SK-N-SH (cell line): Measurements from ENCODE around the gene KCNS1. TPM values are rescaled to one million over a fixed set of nuclear protein-coding genes. Genes with fewer than 3 reads are reported as not detected.

Source experiments
- CTCF ChIA-PET: fragments of 300-600, 350-600 bp; formaldehyde crosslinking; extraction: SDS; loops from one replicate; lab custom pipeline; 2021; lab: Yijun Ruan, JAX
- POLR2A ChIA-PET: fragments of 350-600 bp; sonication (Branson Sonifier 250); formaldehyde crosslinking; extraction: SDS; loops from one replicate; lab custom pipeline; 2020; ENCODE audit warnings: antibody characterized with exemption, inconsistent platforms; lab: Yijun Ruan, JAX
- DNase-seq: peaks from one replicate; pipeline ENCODE4 v3.0.0; 2012
- H2AFZ ChIP-seq: fragments of 200-600 bp; sonication (generic); 2 replicates; pipeline ENCODE4 v1.8.1; 2016; ENCODE audit warnings: antibody characterized with exemption, mild to moderate bottlenecking, low read depth
- H3F3A ChIP-seq: fragments of 200-600 bp; sonication (generic); replicated peaks from 2 replicates; pipeline ENCODE3; 2016; ENCODE audit warnings: antibody characterized with exemption, mild to moderate bottlenecking; ENCODE audit not compliant: insufficient read depth
- H3K27ac ChIP-seq, 2 experiments: fragments of 200-500 bp in 1 of 2; fragments of 200-600 bp in 1 of 2; sonication (Bioruptor generic) in 1 of 2; sonication (generic), shearing (Covaris generic) in 1 of 2; 2 replicates each; pipeline versions ENCODE4 v1.5.1 to v1.6.1; 2014 to 2016; ENCODE audit warnings: low read depth in 2 of 2, inconsistent platforms in 1 of 2, low read length in 1 of 2, mild to moderate bottlenecking in 1 of 2, mixed read lengths in 1 of 2
- H3K27me3 ChIP-seq: fragments of 200-600 bp; sonication (generic), shearing (Covaris generic); 2 replicates; pipeline ENCODE4 v1.6.1; 2016; ENCODE audit warnings: mixed run types; ENCODE audit not compliant: insufficient read depth
- H3K36me3 ChIP-seq, 2 experiments: fragments of 200-500 bp in 1 of 2; fragments of 200-600 bp in 1 of 2; sonication (Bioruptor generic) in 1 of 2; sonication (generic) in 1 of 2; replicated peaks in 1 of 2; 2 replicates each; pipeline versions ENCODE3 to v1.5.1; 2014 to 2016; ENCODE audit warnings: low read length in 1 of 2, mild to moderate bottlenecking in 1 of 2; ENCODE audit not compliant: insufficient read depth in 2 of 2, control insufficient read depth in 1 of 2
- H3K4me1 ChIP-seq, 2 experiments: fragments of 200-500 bp in 1 of 2; fragments of 200-600 bp in 1 of 2; sonication (Bioruptor generic) in 1 of 2; sonication (generic), shearing (Covaris generic) in 1 of 2; 2 replicates each; pipeline versions ENCODE4 v1.5.1 to v1.6.1; 2014 to 2016; ENCODE audit warnings: low read depth in 1 of 2, low read length in 1 of 2, mixed run types in 1 of 2; ENCODE audit not compliant: insufficient read depth in 2 of 2, control insufficient read depth in 1 of 2
- H3K4me2 ChIP-seq: fragments of 200-600 bp; sonication (generic), shearing (Covaris generic); 2 replicates; pipeline ENCODE4 v1.6.1; 2017; ENCODE audit warnings: mixed run types
- H3K4me3 ChIP-seq, 2 experiments: fragments of 200-500 bp in 1 of 2; fragments of 200-600 bp in 1 of 2; sonication (Bioruptor generic) in 1 of 2; sonication (generic), shearing (Covaris generic) in 1 of 2; 2 replicates each; pipeline versions ENCODE4 v1.5.1 to v1.8.1; 2014 to 2016; ENCODE audit warnings: low read depth in 2 of 2, inconsistent platforms in 1 of 2, low read length in 1 of 2, mild to moderate bottlenecking in 1 of 2, mixed read lengths in 1 of 2, moderate library complexity in 1 of 2
- H3K79me2 ChIP-seq: fragments of 200-600 bp; sonication (generic); 2 replicates; pipeline ENCODE4 v1.8.1; 2017; ENCODE audit warnings: mild to moderate bottlenecking; ENCODE audit not compliant: insufficient read depth
- H3K9ac ChIP-seq: fragments of 200-600 bp; sonication (generic); 2 replicates; pipeline ENCODE4 v1.6.1; 2017; ENCODE audit warnings: mixed run types
- H3K9me2 ChIP-seq: fragments of 200-600 bp; sonication (generic); 2 replicates; pipeline ENCODE4 v1.6.1; 2017; ENCODE audit warnings: mixed run types
- H3K9me3 ChIP-seq: fragments of 200-600 bp; sonication (generic); 2 replicates; pipeline ENCODE4 v1.6.1; 2017; ENCODE audit warnings: mixed run types, mild to moderate bottlenecking, moderate library complexity
- H4K20me1 ChIP-seq: fragments of 200-600 bp; sonication (generic); 2 replicates; pipeline ENCODE4 v1.6.1; 2017; ENCODE audit warnings: mild to moderate bottlenecking, mixed run types; ENCODE audit not compliant: insufficient read depth
- CHD2 ChIP-seq: fragments of 150-350 bp; IDR thresholded peaks from 2 replicates; pipeline ENCODE4 v1.6.1; 2018; ENCODE audit warnings: low read length; ENCODE audit not compliant: partially characterized antibody
- ELF1 ChIP-seq: IDR thresholded peaks from 2 replicates; pipeline ENCODE4 v1.4.0; 2012
- EP300 ChIP-seq, 2 experiments: IDR thresholded peaks; 2 replicates each; pipeline versions ENCODE4 v1.4.0 to v1.6.1; 2012; ENCODE audit warnings: borderline replicate concordance in 1 of 2, low read depth in 1 of 2, low read length in 1 of 2
- GABPA ChIP-seq: IDR thresholded peaks from 2 replicates; pipeline ENCODE4 v1.4.0; 2012; ENCODE audit warnings: low read depth, mild to moderate bottlenecking
- JUND ChIP-seq: IDR thresholded peaks from 2 replicates; pipeline ENCODE4 v1.4.0; 2012
- MEF2A ChIP-seq: IDR thresholded peaks from 2 replicates; pipeline ENCODE4 v1.4.0; 2012; ENCODE audit warnings: low read depth, borderline replicate concordance
- NRF1 ChIP-seq: IDR thresholded peaks from 2 replicates; pipeline ENCODE4 v1.6.1; 2012; ENCODE audit warnings: low read depth, mild to moderate bottlenecking, low read length
- RCOR1 ChIP-seq: fragments of 150-350 bp; IDR thresholded peaks from 2 replicates; pipeline ENCODE4 v1.6.1; 2017; ENCODE audit warnings: antibody characterized with exemption, low read length
- RFX5 ChIP-seq: IDR thresholded peaks from 2 replicates; pipeline ENCODE4 v1.6.1; 2012; ENCODE audit warnings: mild to moderate bottlenecking, improper control_type of control experiment, low read length
- WGBS: methylation state at CpG from one replicate; pipeline ENCODE4 v1.1.6; 2017; ENCODE audit warnings: low lambda C conversion rate; 5-methylcytosine and 5-hydroxymethylcytosine counted together
- polyA plus RNA-seq, 3 experiments: library from polyadenylated mRNA; depleted of rRNA; stranded (reverse); fragments of >200 nt; gene quantifications; 2 replicates each; pipeline ENCODE4 v1.2.3, GENCODE V29; 2012
- TF ChIP-seq, protein P1 (sequence below): IDR thresholded peaks from 2 replicates; pipeline ENCODE4 v1.4.0; 2012; ENCODE audit warnings: low read depth
- TF ChIP-seq, protein P2 (sequence below): IDR thresholded peaks from 2 replicates; pipeline ENCODE4 v1.4.0; 2012; ENCODE audit warnings: low read depth, borderline replicate concordance
- TF ChIP-seq, protein P3 (sequence below): IDR thresholded peaks from 2 replicates; pipeline ENCODE4; 2012
- TF ChIP-seq, protein P4 (sequence below): fragments of 200-600 bp; sonication (generic); IDR thresholded peaks from 2 replicates; pipeline ENCODE4 v1.6.1; 2017; ENCODE audit warnings: antibody characterized with exemption, mild to moderate bottlenecking, moderate library complexity

KCNS1 gene
- polyA plus RNA-seq, 1 of the 3 experiments (the other 2 are of a cell fraction): 0.07 TPM

DNA sequence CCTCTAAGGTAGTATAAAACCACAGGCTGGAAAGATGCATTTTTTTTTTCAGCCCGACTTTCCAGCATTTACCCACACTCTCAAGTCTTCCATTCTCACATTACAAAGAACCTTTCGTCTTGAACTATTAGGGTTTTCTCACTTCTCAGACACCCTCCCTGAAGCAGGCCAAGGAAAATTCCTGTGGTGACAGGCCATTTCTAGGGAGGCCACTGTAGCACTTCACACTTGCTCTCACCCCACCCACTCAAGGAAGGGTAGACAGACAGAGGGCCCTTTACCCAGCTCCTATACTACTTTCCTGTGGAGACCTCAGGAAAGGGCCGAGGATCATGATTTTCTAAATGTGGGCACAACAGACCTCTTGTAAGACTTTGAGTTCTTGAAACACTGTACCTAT lies 27.7 kb downstream of the KCNS1 start:
- POLR2A ChIA-PET: no interaction called here
- DNase-seq: no peak

DNA sequence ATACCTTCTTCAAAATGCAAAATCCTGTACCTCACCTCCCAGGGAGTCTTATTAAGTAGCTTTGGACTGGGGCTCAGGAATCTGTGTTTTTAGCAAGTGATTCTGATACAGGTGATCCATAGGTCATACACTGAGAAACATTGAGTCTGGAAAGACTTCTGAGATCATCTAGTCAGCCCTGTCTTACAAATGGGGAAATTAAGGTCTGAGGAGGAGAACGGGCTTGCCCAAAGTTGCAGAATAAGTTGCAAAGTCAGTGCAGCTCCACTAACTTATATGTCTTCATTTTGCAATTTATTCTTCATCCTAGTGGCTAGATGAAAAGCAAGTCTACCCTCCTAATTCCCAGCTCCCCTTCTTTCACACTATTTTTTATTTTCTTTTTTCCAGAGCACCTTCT lies 28.9 kb downstream of the KCNS1 start:
- no peak overlapping the region for H3K4me3 ChIP-seq
- no peaks in the 10 kb centered on the region for H4K20me1 ChIP-seq
- WGBS: 91% methylated on average over 1 of the region's 1 CpG
- POLR2A ChIA-PET: no interaction called here
- no peak overlapping the region for H3K9ac ChIP-seq
- H3K9me3 ChIP-seq: no peaks in the 10 kb centered on the region
- H2AFZ ChIP-seq: no peak overlapping the region
- H3K79me2 ChIP-seq: no peaks in the 10 kb centered on the region
- H3K4me2 ChIP-seq: no peak overlapping the region
- H3K9me2 ChIP-seq: no peaks in the 10 kb centered on the region
- CTCF ChIA-PET: interaction anchor here (0.9 to 2.6 kb wide), 5 partner anchors 21 to 37 kb away, joined by 3 to 15 read pairs (median 4); no protein-coding TSS in a partner anchor
- no peaks in the 10 kb centered on the region; a peak in 2 of 4 replicates for H3K4me1 ChIP-seq
- H3K27ac ChIP-seq: no peak overlapping the region
- H3K36me3 ChIP-seq: peaks cover 9 to 19% of the 10 kb centered on the region in 2 experiments
- H3F3A ChIP-seq: no peaks in the 10 kb centered on the region
- no peaks in the 10 kb centered on the region for H3K27me3 ChIP-seq
- no peak for DNase-seq
- TF ChIP-seq, protein P1, sequence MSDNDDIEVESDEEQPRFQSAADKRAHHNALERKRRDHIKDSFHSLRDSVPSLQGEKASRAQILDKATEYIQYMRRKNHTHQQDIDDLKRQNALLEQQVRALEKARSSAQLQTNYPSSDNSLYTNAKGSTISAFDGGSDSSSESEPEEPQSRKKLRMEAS: no peak
- TF ChIP-seq, protein P2, sequence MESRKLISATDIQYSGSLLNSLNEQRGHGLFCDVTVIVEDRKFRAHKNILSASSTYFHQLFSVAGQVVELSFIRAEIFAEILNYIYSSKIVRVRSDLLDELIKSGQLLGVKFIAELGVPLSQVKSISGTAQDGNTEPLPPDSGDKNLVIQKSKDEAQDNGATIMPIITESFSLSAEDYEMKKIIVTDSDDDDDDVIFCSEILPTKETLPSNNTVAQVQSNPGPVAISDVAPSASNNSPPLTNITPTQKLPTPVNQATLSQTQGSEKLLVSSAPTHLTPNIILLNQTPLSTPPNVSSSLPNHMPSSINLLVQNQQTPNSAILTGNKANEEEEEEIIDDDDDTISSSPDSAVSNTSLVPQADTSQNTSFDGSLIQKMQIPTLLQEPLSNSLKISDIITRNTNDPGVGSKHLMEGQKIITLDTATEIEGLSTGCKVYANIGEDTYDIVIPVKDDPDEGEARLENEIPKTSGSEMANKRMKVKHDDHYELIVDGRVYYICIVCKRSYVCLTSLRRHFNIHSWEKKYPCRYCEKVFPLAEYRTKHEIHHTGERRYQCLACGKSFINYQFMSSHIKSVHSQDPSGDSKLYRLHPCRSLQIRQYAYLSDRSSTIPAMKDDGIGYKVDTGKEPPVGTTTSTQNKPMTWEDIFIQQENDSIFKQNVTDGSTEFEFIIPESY: no peak
- TF ChIP-seq NRF1: no peak
- no peak for TF ChIP-seq CHD2
- TF ChIP-seq EP300 (IDR thresholded peaks at IDR 0.05; ENCODE audit: borderline replicate concordance in 1 of 2, low read depth in 1 of 2, low read length in 1 of 2): no peak
- TF ChIP-seq, protein P3, sequence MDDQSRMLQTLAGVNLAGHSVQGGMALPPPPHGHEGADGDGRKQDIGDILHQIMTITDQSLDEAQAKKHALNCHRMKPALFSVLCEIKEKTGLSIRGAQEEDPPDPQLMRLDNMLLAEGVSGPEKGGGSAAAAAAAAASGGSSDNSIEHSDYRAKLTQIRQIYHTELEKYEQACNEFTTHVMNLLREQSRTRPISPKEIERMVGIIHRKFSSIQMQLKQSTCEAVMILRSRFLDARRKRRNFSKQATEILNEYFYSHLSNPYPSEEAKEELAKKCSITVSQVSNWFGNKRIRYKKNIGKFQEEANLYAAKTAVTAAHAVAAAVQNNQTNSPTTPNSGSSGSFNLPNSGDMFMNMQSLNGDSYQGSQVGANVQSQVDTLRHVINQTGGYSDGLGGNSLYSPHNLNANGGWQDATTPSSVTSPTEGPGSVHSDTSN: no peak
- TF ChIP-seq RFX5: no peak
- TF ChIP-seq ELF1: no peak
- TF ChIP-seq RCOR1: no peak
- TF ChIP-seq, protein P4, sequence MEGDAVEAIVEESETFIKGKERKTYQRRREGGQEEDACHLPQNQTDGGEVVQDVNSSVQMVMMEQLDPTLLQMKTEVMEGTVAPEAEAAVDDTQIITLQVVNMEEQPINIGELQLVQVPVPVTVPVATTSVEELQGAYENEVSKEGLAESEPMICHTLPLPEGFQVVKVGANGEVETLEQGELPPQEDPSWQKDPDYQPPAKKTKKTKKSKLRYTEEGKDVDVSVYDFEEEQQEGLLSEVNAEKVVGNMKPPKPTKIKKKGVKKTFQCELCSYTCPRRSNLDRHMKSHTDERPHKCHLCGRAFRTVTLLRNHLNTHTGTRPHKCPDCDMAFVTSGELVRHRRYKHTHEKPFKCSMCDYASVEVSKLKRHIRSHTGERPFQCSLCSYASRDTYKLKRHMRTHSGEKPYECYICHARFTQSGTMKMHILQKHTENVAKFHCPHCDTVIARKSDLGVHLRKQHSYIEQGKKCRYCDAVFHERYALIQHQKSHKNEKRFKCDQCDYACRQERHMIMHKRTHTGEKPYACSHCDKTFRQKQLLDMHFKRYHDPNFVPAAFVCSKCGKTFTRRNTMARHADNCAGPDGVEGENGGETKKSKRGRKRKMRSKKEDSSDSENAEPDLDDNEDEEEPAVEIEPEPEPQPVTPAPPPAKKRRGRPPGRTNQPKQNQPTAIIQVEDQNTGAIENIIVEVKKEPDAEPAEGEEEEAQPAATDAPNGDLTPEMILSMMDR: no peak
- TF ChIP-seq GABPA: no peak
- TF ChIP-seq JUND: no peak

More for the DNA sequence above, 27.7 kb downstream of the KCNS1 start:
- H3F3A ChIP-seq: no peaks in the 10 kb centered on the region
- no peak overlapping the region for H2AFZ ChIP-seq
- 95% methylated on average over 3 of the region's 3 CpGs for WGBS
- H3K27me3 ChIP-seq: no peaks in the 10 kb centered on the region
- no peaks in the 10 kb centered on the region for H4K20me1 ChIP-seq
- no peak overlapping the region for H3K9ac ChIP-seq
- no peak overlapping the region for H3K4me2 ChIP-seq
- no peak overlapping the region for H3K4me3 ChIP-seq
- H3K9me3 ChIP-seq: no peaks in the 10 kb centered on the region
- no peak for TF ChIP-seq JUND
- TF ChIP-seq, protein P3: no peak
- TF ChIP-seq, protein P4: no peak
- TF ChIP-seq MEF2A: no peak
- TF ChIP-seq, all 33 proteins: peak for 0
- CTCF ChIA-PET: interaction anchor here (2.6 kb wide), 1 partner anchor 29 kb away, joined by 15 read pairs; no protein-coding TSS in a partner anchor
- Histone ChIP-seq H3K36me3 (peaks cover 14 to 19% of the 10 kb centered on the region in 2 experiments), H3K27ac (no peak overlapping the region), H3K4me1 (no peaks in the 10 kb centered on the region; a peak in 2 of 4 replicates), H3K9me2 (no peaks in the 10 kb centered on the region), H3K79me2 (no peaks in the 10 kb centered on the region)
